HEK293 (cell line): ENCODE measurements around the gene SLC6A1.
A peak's percentile ranks its signal among the peaks of the same experiment; 100 is the strongest.

Experiments
- CTCF ChIA-PET: fragments of 350-600 bp; formaldehyde crosslinking; extraction: SDS; loops from one replicate; lab custom pipeline; 2021; ENCODE audit warnings: antibody characterized with exemption; lab: Yijun Ruan, JAX
- POLR2A ChIA-PET: fragments of 300-600 bp; formaldehyde crosslinking; extraction: SDS; loops from one replicate; lab custom pipeline; 2020; ENCODE audit warnings: antibody characterized with exemption, inconsistent platforms; lab: Yijun Ruan, JAX
- H3K27ac ChIP-seq: fragments of 200-500 bp; sonication (Bioruptor generic); 2 replicates; pipeline ENCODE4 v1.5.1; 2014; ENCODE audit warnings: low read depth, low read length, control low read depth, inconsistent platforms; ENCODE audit errors: extremely low read depth
- H3K36me3 ChIP-seq, 2 experiments: fragments of 200-500 bp in 1 of 2; sonication (Bioruptor generic) in 1 of 2; 1 replicate in 1 of 2; 2 replicates in 1 of 2; pipeline ENCODE4 v1.5.1; 2014 to 2017; ENCODE audit warnings: inconsistent platforms in 2 of 2, low read length in 2 of 2; ENCODE audit not compliant: control insufficient read depth in 2 of 2, insufficient read depth in 1 of 2
- H3K4me1 ChIP-seq: fragments of 200-500 bp; sonication (Bioruptor generic); 2 replicates; pipeline ENCODE4 v1.5.1; 2014; ENCODE audit warnings: mild to moderate bottlenecking, low read length, inconsistent platforms; ENCODE audit not compliant: control insufficient read depth, insufficient read depth
- H3K4me3 ChIP-seq: 2 replicates; pipeline ENCODE4 v1.5.1; 2011; ENCODE audit warnings: low read depth, mild to moderate bottlenecking, control low read depth, low read length, moderate library complexity
- H3K9me3 ChIP-seq: fragments of 200-500 bp; sonication (Bioruptor generic); 2 replicates; pipeline ENCODE4 v1.5.1; 2014; ENCODE audit warnings: low read depth, low read length, inconsistent platforms; ENCODE audit not compliant: control insufficient read depth, insufficient read depth
- CTCF ChIP-seq: fragments of 450-650 bp; formaldehyde crosslinking; IDR thresholded peaks from 2 replicates; pipeline ENCODE4 v1.5.1; 2016; ENCODE audit warnings: missing biosample characterization, missing genetic modification characterization
- EGR2 ChIP-seq: fragments of 450-650 bp; formaldehyde crosslinking; IDR thresholded peaks from 2 replicates; pipeline ENCODE4 v1.5.1; 2016; ENCODE audit warnings: low read depth, missing biosample characterization, missing genetic modification characterization
- GLIS1 ChIP-seq: fragments of 450-650 bp; formaldehyde crosslinking; IDR thresholded peaks from 2 replicates; pipeline ENCODE4 v1.5.1; 2016; ENCODE audit warnings: missing biosample characterization, missing genetic modification characterization
- GLIS2 ChIP-seq: fragments of 450-650 bp; formaldehyde crosslinking; IDR thresholded peaks from 2 replicates; pipeline ENCODE4 v1.5.1; 2016; ENCODE audit warnings: missing biosample characterization, missing genetic modification characterization
- HIC1 ChIP-seq: fragments of 450-650 bp; formaldehyde crosslinking; IDR thresholded peaks from 2 replicates; pipeline ENCODE4 v1.5.1; 2016; ENCODE audit warnings: missing biosample characterization, missing genetic modification characterization
- KLF9 ChIP-seq: fragments of 450-650 bp; formaldehyde crosslinking; IDR thresholded peaks from 2 replicates; pipeline ENCODE4 v1.5.1; 2016; ENCODE audit warnings: missing biosample characterization, missing genetic modification characterization, low read depth
- OVOL3 ChIP-seq: fragments of 450-650 bp; formaldehyde crosslinking; IDR thresholded peaks from 2 replicates; pipeline ENCODE4 v1.5.1; 2016; ENCODE audit warnings: missing biosample characterization, missing genetic modification characterization
- PRDM1 ChIP-seq: fragments of 450-650 bp; formaldehyde crosslinking; IDR thresholded peaks from 2 replicates; pipeline ENCODE4; 2016; ENCODE audit warnings: missing biosample characterization, missing genetic modification characterization
- SALL2 ChIP-seq: fragments of 450-650 bp; formaldehyde crosslinking; IDR thresholded peaks from 2 replicates; pipeline ENCODE4 v1.5.0; 2017; ENCODE audit warnings: missing biosample characterization, mild to moderate bottlenecking, missing genetic modification characterization, borderline replicate concordance
- SP2 ChIP-seq: fragments of 450-650 bp; formaldehyde crosslinking; IDR thresholded peaks from 2 replicates; pipeline ENCODE4 v1.5.1; 2016; ENCODE audit warnings: missing biosample characterization, missing genetic modification characterization
- SP3 ChIP-seq: fragments of 450-650 bp; formaldehyde crosslinking; IDR thresholded peaks from 2 replicates; pipeline ENCODE4 v1.5.1; 2016; ENCODE audit warnings: missing biosample characterization, missing genetic modification characterization
- WT1 ChIP-seq: fragments of 450-650 bp; formaldehyde crosslinking; IDR thresholded peaks from 2 replicates; pipeline ENCODE4 v1.5.1; 2016; ENCODE audit warnings: missing biosample characterization, missing genetic modification characterization
- ZBTB1 ChIP-seq: fragments of 450-650 bp; formaldehyde crosslinking; IDR thresholded peaks from 2 replicates; pipeline ENCODE4 v1.5.1; 2016; ENCODE audit warnings: missing biosample characterization, missing genetic modification characterization
- ZFP69B ChIP-seq: fragments of 450-650 bp; formaldehyde crosslinking; IDR thresholded peaks from 2 replicates; pipeline ENCODE4 v1.5.1; 2016; ENCODE audit warnings: missing biosample characterization, missing genetic modification characterization
- ZNF169 ChIP-seq: fragments of 450-650 bp; formaldehyde crosslinking; IDR thresholded peaks from 2 replicates; pipeline ENCODE4 v1.5.1; 2016; ENCODE audit warnings: missing biosample characterization, missing genetic modification characterization
- ZNF266 ChIP-seq: fragments of 450-650 bp; formaldehyde crosslinking; IDR thresholded peaks from 2 replicates; pipeline ENCODE4 v1.5.1; 2016; ENCODE audit warnings: missing biosample characterization, missing genetic modification characterization, low read depth
- ZNF280D ChIP-seq: fragments of 450-650 bp; formaldehyde crosslinking; IDR thresholded peaks from 2 replicates; pipeline ENCODE4 v1.5.1; 2016; ENCODE audit warnings: missing biosample characterization, missing genetic modification characterization
- ZNF366 ChIP-seq: fragments of 450-650 bp; formaldehyde crosslinking; conservative IDR thresholded peaks from 2 replicates; pipeline ENCODE4 v1.5.1; 2016; ENCODE audit warnings: missing biosample characterization, missing genetic modification characterization
- ZNF398 ChIP-seq: fragments of 450-650 bp; formaldehyde crosslinking; IDR thresholded peaks from 2 replicates; pipeline ENCODE4 v1.5.1; 2017; ENCODE audit warnings: missing biosample characterization, missing genetic modification characterization
- ZNF423 ChIP-seq: fragments of 450-650 bp; formaldehyde crosslinking; IDR thresholded peaks from 2 replicates; pipeline ENCODE4 v1.5.1; 2016; ENCODE audit warnings: missing biosample characterization, missing genetic modification characterization
- ZNF48 ChIP-seq: fragments of 450-650 bp; formaldehyde crosslinking; IDR thresholded peaks from 2 replicates; pipeline ENCODE4 v1.5.1; 2016; ENCODE audit warnings: missing biosample characterization, missing genetic modification characterization
- ZNF521 ChIP-seq: fragments of 450-650 bp; formaldehyde crosslinking; IDR thresholded peaks from 2 replicates; pipeline ENCODE4 v1.5.1; 2017; ENCODE audit warnings: missing biosample characterization, mild to moderate bottlenecking, missing genetic modification characterization
- ZNF585B ChIP-seq: fragments of 450-650 bp; formaldehyde crosslinking; IDR thresholded peaks from 2 replicates; pipeline ENCODE4 v1.5.1; 2016; ENCODE audit warnings: missing biosample characterization, missing genetic modification characterization
- ZNF600 ChIP-seq: fragments of 450-650 bp; formaldehyde crosslinking; IDR thresholded peaks from 2 replicates; pipeline ENCODE4 v1.5.1; 2016; ENCODE audit warnings: missing biosample characterization, missing genetic modification characterization
- ZNF777 ChIP-seq: fragments of 450-650 bp; formaldehyde crosslinking; IDR thresholded peaks from 2 replicates; pipeline ENCODE4 v1.5.1; 2017; ENCODE audit warnings: missing biosample characterization, missing genetic modification characterization, borderline replicate concordance
- ZNF843 ChIP-seq: fragments of 450-650 bp; formaldehyde crosslinking; IDR thresholded peaks from 2 replicates; pipeline ENCODE4 v1.5.1; 2016; ENCODE audit warnings: missing biosample characterization, missing genetic modification characterization
- ZSCAN18 ChIP-seq: fragments of 450-650 bp; formaldehyde crosslinking; IDR thresholded peaks from 2 replicates; pipeline ENCODE4 v1.5.1; 2016; ENCODE audit warnings: missing biosample characterization, missing genetic modification characterization

Gene SLC6A1

GRCh38 chr3:10992017-10992942, at the start of gene SLC6A1:
Gene SLC6A1 (plus strand): TSS chr3:10992748. CDS start chr3:11017212, 24,464 bp downstream.
- no peak within 1 kb of the TSS for H3K27ac ChIP-seq
- no peaks in the 10 kb centered on the region for H3K9me3 ChIP-seq
- H3K4me3 ChIP-seq, result peak within 1 kb of the TSS; percentile 23
- TF ChIP-seq ZNF600 (tag by site-specific recombination) (peak; percentile 49; the same call in 1 of the 2 replicates), HIC1 (tag by site-specific recombination) (0 out of 2 replicates have a peak, but pooled peaks have one; percentile 16), ZNF843 (tag by site-specific recombination) (no peak), SP2 (tag by site-specific recombination) (peak; percentile 69), OVOL3 (tag by site-specific recombination) (no peak), CTCF (tag by site-specific recombination) (peak; percentile 88), SALL2 (tag by site-specific recombination) (no peak), EGR2 (tag by site-specific recombination) (peak; percentile 44), ZNF280D (no peak), GLIS2 (tag by site-specific recombination) (peak; percentile 52; the same call in 1 of the 2 replicates), ZNF521 (tag by site-specific recombination) (no peak), ZNF777 (tag by site-specific recombination) (peak; percentile 70; the same call in 1 of the 2 replicates), ZFP69B (tag by site-specific recombination) (peak; percentile 99), ZBTB1 (tag by site-specific recombination) (no peak), GLIS1 (tag by site-specific recombination) (peak; percentile 29; the same call in 1 of the 2 replicates), ZNF48 (tag by site-specific recombination) (no peak), KLF9 (tag by site-specific recombination) (peak; percentile 36; the same call in 1 of the 2 replicates), ZNF423 (tag by site-specific recombination) (no peak), WT1 (tag by site-specific recombination) (peak; percentile 44; the same call in 1 of the 2 replicates), ZNF169 (no peak), ZNF366 (tag by site-specific recombination) (peak; percentile 79), SP3 (tag by site-specific recombination) (peak; percentile 68), ZNF585B (tag by site-specific recombination) (no peak), ZNF266 (tag by site-specific recombination) (0 out of 2 replicates have a peak, but pooled peaks have one; percentile 13), PRDM1 (tag by site-specific recombination) (peak; percentile 89), ZNF398 (tag by site-specific recombination) (peak; percentile 98), ZSCAN18 (no peak)

More at GRCh38 chr3:10992017-10992942, at the start of gene SLC6A1:
- no peaks in the 10 kb centered on the region for H3K36me3 ChIP-seq
- CTCF ChIA-PET, result interaction anchor here (2.0 kb wide), 1 partner anchor 10 kb away, joined by 9 read pairs; no protein-coding TSS in a partner anchor
- no peaks in the 10 kb centered on the region for H3K4me1 ChIP-seq
- POLR2A ChIA-PET, result no interaction called here
